HG03060 (cell line): Measurements from ENCODE around the gene KLF8.

Experiments used
- ATAC-seq: cut with Tn5 transposase; IDR thresholded peaks from one replicate; pipeline ENCODE4 v1.9.1; 2021; ENCODE audit warnings: low read depth, moderate number of reproducible peaks; ENCODE audit not compliant: unreplicated experiment

KLF8 gene

GRCh38 chrX:56308726-56309125, 76.6 kb downstream of the KLF8 start:
- no peak for ATAC-seq

- no peak for ATAC-seq
These were observed 77.7 kb downstream of the KLF8 start for GRCh38 chrX:56309881-56310280.

DNA sequence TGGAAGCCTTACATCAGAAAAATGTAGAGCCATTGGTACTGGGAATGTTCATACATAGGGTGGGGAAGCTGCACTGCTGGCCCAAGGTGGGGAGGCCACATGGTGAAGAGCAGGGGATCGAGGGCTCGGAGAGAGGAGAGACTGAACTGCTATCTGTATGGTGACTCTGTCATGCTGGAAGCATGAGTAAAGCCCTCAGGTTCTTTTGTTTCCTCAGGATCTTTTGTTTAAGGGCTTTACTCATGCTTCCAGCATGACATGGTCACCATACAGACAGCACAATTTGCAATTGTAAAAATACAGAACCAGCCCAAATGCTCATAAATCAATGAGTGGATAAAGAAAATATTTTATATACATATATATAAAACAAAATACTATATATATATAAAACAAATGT, 78.4 kb downstream of the KLF8 start:
- ATAC-seq: no peak

DNA sequence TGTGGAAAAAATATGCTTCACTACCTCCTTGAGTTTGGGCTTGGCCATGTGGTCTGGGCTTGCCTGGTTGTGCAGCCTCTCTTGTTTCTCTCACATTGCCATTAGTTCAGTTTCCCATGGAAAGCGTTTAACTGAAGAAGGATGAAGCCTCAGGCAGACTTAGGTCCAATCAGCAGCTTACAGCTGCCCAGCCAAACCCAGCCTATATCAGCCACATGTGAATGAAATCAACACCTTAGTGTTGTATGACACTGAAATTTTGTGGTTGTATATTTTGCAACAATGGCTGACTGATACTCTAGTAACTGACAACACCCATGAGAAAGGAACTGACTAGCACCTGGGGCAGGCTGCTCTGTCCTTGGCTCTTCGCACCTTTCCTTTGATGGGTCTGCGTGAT, 81.2 kb downstream of the KLF8 start:
- ATAC-seq: no peak

GRCh38 chrX:56314334-56314733, 82.2 kb downstream of the KLF8 start:
- no peak for ATAC-seq

- no peak for ATAC-seq
These were observed 85.9 kb downstream of the KLF8 start for GRCh38 chrX:56318076-56318475.

DNA sequence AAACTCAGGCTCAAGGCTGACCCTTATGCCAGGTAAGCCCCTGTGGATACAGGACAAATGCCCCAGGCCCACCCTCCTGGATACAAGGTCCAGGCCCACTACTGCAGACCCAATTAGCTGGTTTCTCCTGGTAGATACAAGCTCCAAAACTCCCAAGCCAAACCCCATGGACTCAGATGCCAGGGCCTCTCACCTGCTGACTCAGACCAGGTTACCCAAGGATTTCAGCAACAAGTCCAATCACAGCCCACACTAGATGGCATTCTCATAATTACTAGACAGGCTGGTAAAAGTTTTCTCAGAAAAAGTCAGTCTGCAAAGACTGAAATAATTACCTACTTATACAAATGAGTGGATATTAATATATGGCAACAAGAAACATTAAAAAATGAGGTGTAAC, 87.0 kb downstream of the KLF8 start:
- ATAC-seq: no peak
